HCT116 (cell line): Measurements from ENCODE around the gene GJA10. TPM values are rescaled to one million over a fixed set of nuclear protein-coding genes. Genes with fewer than 3 reads are reported as not detected.
"Not testable (repeated sequence)": the region's sequence is repeated elsewhere in the genome, so short reads cannot be mapped to it uniquely, and the experiment has no call there.

Experiments used
- ATAC-seq: fragments of 200-7000 bp; cut with Tn5 transposase; 2 replicates; pipeline ENCODE4 v1.9.1; 2020; ENCODE audit warnings: mild to moderate bottlenecking, moderate library complexity
- Bru-seq: library from RNA; stranded (reverse); fragments of 400-500 nt; gene quantifications from one replicate; lab custom pipeline; 2021; lab: Mats Ljungman, UMichigan
- BruChase-seq, 2 experiments: library from RNA; stranded (reverse); fragments of 400-500 nt; gene quantifications; one replicate each; lab custom pipeline; 2021; lab: Mats Ljungman, UMichigan
- BruUV-seq: library from RNA; stranded (reverse); fragments of 400-500 nt; replicated peaks from 2 replicates; lab custom pipeline; 2021; lab: Mats Ljungman, UMichigan
- CTCF ChIA-PET: fragments of 300-600 bp; sonication (Branson Sonifier 250); formaldehyde crosslinking; loops from one replicate; lab custom pipeline; 2021; ENCODE audit warnings: antibody characterized with exemption; lab: Charles Lee
- POLR2A ChIA-PET: fragments of 300-600, 350-600 bp; sonication (Branson Sonifier 250); formaldehyde crosslinking; loops from one replicate; lab custom pipeline; 2021; ENCODE audit warnings: antibody characterized with exemption; lab: Charles Lee
- RAD21 ChIA-PET, 2 experiments: fragments of 300-600 bp; sonication (Branson Sonifier 250); formaldehyde crosslinking; loops; one replicate each; lab custom pipeline; 2023; ENCODE audit warnings: low total read pairs in 2 of 2; ENCODE audit not compliant: uncharacterized antibody in 2 of 2, unreplicated experiment in 2 of 2, low non-redundant PET in 1 of 2; lab: Charles Lee
- DNase-seq: peaks from one replicate; pipeline ENCODE4 v3.0.0-alpha.2; 2010; ENCODE audit warnings: low read depth, low spot score
- H2AFZ ChIP-seq: fragments of 200-600 bp; shearing (Covaris generic), sonication (generic); 2 replicates; pipeline ENCODE4 v1.6.1; 2017; ENCODE audit warnings: low read depth, mixed run types, mixed read lengths, antibody characterized with exemption, low read length; ENCODE audit not compliant: poor library complexity, severe bottlenecking
- H3K27ac ChIP-seq: 2 replicates; pipeline ENCODE4 v1.5.1; 2012; ENCODE audit warnings: low read depth, low read length
- H3K27me3 ChIP-seq: fragments of 200-600 bp; sonication (generic); 2 replicates; pipeline ENCODE4 v1.6.1; 2016; ENCODE audit warnings: mixed run types, low read length, mixed read lengths; ENCODE audit not compliant: insufficient read depth
- H3K36me3 ChIP-seq, 2 experiments: fragments of 200-500 bp in 1 of 2; fragments of 200-600 bp in 1 of 2; sonication (Bioruptor generic) in 1 of 2; sonication (generic) in 1 of 2; 2 replicates each; pipeline versions ENCODE4 v1.5.1 to v1.6.1; 2014 to 2016; ENCODE audit warnings: low read length in 2 of 2, inconsistent platforms in 1 of 2, mixed read lengths in 1 of 2, mixed run types in 1 of 2; ENCODE audit not compliant: insufficient read depth in 2 of 2, control insufficient read depth in 1 of 2
- H3K4me1 ChIP-seq, 2 experiments: fragments of 200-600 bp in 1 of 2; sonication (generic) in 1 of 2; 2 replicates each; pipeline versions ENCODE4 v1.5.1 to v1.6.1; 2012 to 2017; ENCODE audit warnings: low read length in 2 of 2, inconsistent platforms in 1 of 2, mild to moderate bottlenecking in 1 of 2, mixed read lengths in 1 of 2, mixed run types in 1 of 2, moderate library complexity in 1 of 2; ENCODE audit not compliant: insufficient read depth in 2 of 2, control insufficient read depth in 1 of 2
- H3K4me2 ChIP-seq: fragments of 200-600 bp; sonication (generic); 2 replicates; pipeline ENCODE4 v1.6.1; 2017; ENCODE audit warnings: mixed run types, low read length, mixed read lengths
- H3K4me3 ChIP-seq, 2 experiments: fragments of 200-600 bp in 1 of 2; sonication (generic) in 1 of 2; replicated peaks in 1 of 2; 2 replicates each; pipeline ENCODE4 v1.5.1; 2011 to 2016; ENCODE audit warnings: low read length in 2 of 2, control low read depth in 1 of 2, low read depth in 1 of 2, mild to moderate bottlenecking in 1 of 2, mixed read lengths in 1 of 2, mixed run types in 1 of 2
- H3K79me2 ChIP-seq: fragments of 200-600 bp; sonication (generic); 2 replicates; pipeline ENCODE4 v1.6.1; 2017; ENCODE audit warnings: mild to moderate bottlenecking, mixed run types, low read length, moderate library complexity, mixed read lengths; ENCODE audit not compliant: insufficient read depth
- H3K9ac ChIP-seq: fragments of 200-600 bp; sonication (generic); 2 replicates; pipeline ENCODE4 v1.6.1; 2016; ENCODE audit warnings: low read length, mixed read lengths
- H3K9me2 ChIP-seq: fragments of 200-600 bp; sonication (generic), shearing (Covaris generic); 2 replicates; pipeline ENCODE4 v1.6.1; 2017; ENCODE audit warnings: mixed run types, mild to moderate bottlenecking, moderate library complexity; ENCODE audit not compliant: insufficient read depth
- H3K9me3 ChIP-seq, 2 experiments: fragments of 200-500 bp in 1 of 2; fragments of 200-600 bp in 1 of 2; sonication (Bioruptor generic) in 1 of 2; sonication (generic) in 1 of 2; 2 replicates each; pipeline ENCODE4 v1.6.1; 2014 to 2017; ENCODE audit warnings: low read length in 2 of 2, mixed read lengths in 2 of 2, inconsistent platforms in 1 of 2, low read depth in 1 of 2, mild to moderate bottlenecking in 1 of 2, mixed run types in 1 of 2, moderate library complexity in 1 of 2; ENCODE audit not compliant: control insufficient read depth in 1 of 2, insufficient read depth in 1 of 2
- H4K20me1 ChIP-seq: fragments of 200-600 bp; sonication (generic), shearing (Covaris generic); 2 replicates; pipeline ENCODE4 v1.6.1; 2017; ENCODE audit warnings: mixed run types, mild to moderate bottlenecking, moderate library complexity; ENCODE audit not compliant: insufficient read depth
- CBX3 ChIP-seq: IDR thresholded peaks from 2 replicates; pipeline ENCODE4 v1.6.1; 2012; ENCODE audit warnings: low read depth
- CEBPB ChIP-seq: IDR thresholded peaks from 2 replicates; pipeline ENCODE4 v1.6.1; 2012; ENCODE audit warnings: low read depth
- CTCF ChIP-seq, 3 experiments: fragments of 200-600 bp in 1 of 3; sonication (generic) in 1 of 3; IDR thresholded peaks in 2 of 3; conservative IDR thresholded peaks in 1 of 3; 2 replicates each; pipeline ENCODE4 v1.5.1; 2012 to 2017; ENCODE audit warnings: low read depth in 2 of 3, low read length in 2 of 3, antibody characterized with exemption in 1 of 3, borderline replicate concordance in 1 of 3, control low read depth in 1 of 3, mild to moderate bottlenecking in 1 of 3, mixed read lengths in 1 of 3, mixed run types in 1 of 3, moderate library complexity in 1 of 3; ENCODE audit not compliant: insufficient read depth in 1 of 3
- ELF1 ChIP-seq: IDR thresholded peaks from 2 replicates; pipeline ENCODE4 v1.6.1; 2012; ENCODE audit warnings: low read depth, borderline replicate concordance
- EZH2 ChIP-seq: fragments of 200-600 bp; sonication (generic); IDR thresholded peaks from 2 replicates; pipeline ENCODE4 v1.6.1; 2017; ENCODE audit warnings: antibody characterized with exemption, mixed run types
- EZH2phosphoT487 ChIP-seq: fragments of 200-600 bp; IDR thresholded peaks from 2 replicates; pipeline ENCODE4 v1.6.1; 2018; ENCODE audit warnings: antibody characterized with exemption, borderline replicate concordance
- JUND ChIP-seq: IDR thresholded peaks from 2 replicates; pipeline ENCODE4 v1.6.1; 2012
- POLR2A ChIP-seq: IDR thresholded peaks from 2 replicates; pipeline ENCODE4 v1.7.0; 2011; ENCODE audit warnings: borderline replicate concordance; ENCODE audit not compliant: insufficient read depth, insufficient read length; ENCODE audit errors: extremely low read depth
- POLR2AphosphoS5 ChIP-seq: IDR thresholded peaks from 2 replicates; pipeline ENCODE4 v1.6.1; 2011; ENCODE audit warnings: mild to moderate bottlenecking, low read depth, low read length, moderate library complexity
- SP1 ChIP-seq: IDR thresholded peaks from 2 replicates; pipeline ENCODE4 v1.6.1; 2012; ENCODE audit warnings: low read depth
- ZFX ChIP-seq: fragments of 450-650 bp; IDR thresholded peaks from 2 replicates; pipeline ENCODE4 v1.6.1; 2017
- ZNF274 ChIP-seq: fragments of 200-500 bp; sonication (Bioruptor generic); IDR thresholded peaks from 2 replicates; pipeline ENCODE4 v1.6.1; 2014; ENCODE audit warnings: mild to moderate bottlenecking, low read depth, low read length, inconsistent platforms
- intact Hi-C: fragments of 100-400 bp; cut with micrococcal nuclease; formaldehyde crosslinking; loops from 2 replicates; pipeline ENCODE4 v1.10.0; 2022
- long read RNA-seq: library from polyadenylated mRNA; unstranded; transcript quantifications from one replicate; pipeline ENCODE4 v2.0.0, GENCODE V29; 2021; ENCODE audit not compliant: unreplicated experiment
- polyA plus RNA-seq: library from polyadenylated mRNA; unstranded; fragments of >200 nt; gene quantifications from 2 replicates; pipeline ENCODE4 v1.2.1, GENCODE V29; 2012; ENCODE audit warnings: missing spikeins
- total RNA-seq: library from RNA; stranded (reverse); gene quantifications from one replicate; pipeline ENCODE4 v1.2.1, GENCODE V29; 2021; ENCODE audit not compliant: unreplicated experiment

The GJA10 gene
- not detected for total RNA-seq
- polyA plus RNA-seq, result not detected in 2 replicates
- Bru-seq, nascent RNA, result not detected
- BruChase-seq, experiment 1, labeled RNA remaining after a 6-hour chase, result percentile 8 among the genes with signal in this experiment
- percentile 3 among the genes with signal in this experiment for BruChase-seq, experiment 2, labeled RNA remaining after a 2-hour chase
- long read RNA-seq, result 0 reads

- POLR2A ChIA-PET, result no interaction called here
- no peaks in the 10 kb centered on the region for H3K36me3 ChIP-seq
- no peaks in the 10 kb centered on the region for H3K9me2 ChIP-seq
- ATAC-seq, result no peak
- RAD21 ChIA-PET, result no interaction called here
- intact Hi-C loops, result no loop called here
- no peak within 1 kb of the TSS for H3K4me2 ChIP-seq
- BruUV-seq, result no TSS peak
- no peak for DNase-seq
- no peak within 1 kb of the TSS for H3K27ac ChIP-seq
- H3K9ac ChIP-seq, result no peak within 1 kb of the TSS
- H3K4me3 ChIP-seq, result no peak within 1 kb of the TSS
- no peak for TF ChIP-seq CTCF (IDR thresholded peaks at IDR 0.05 in 2 of 3, conservative IDR thresholded peaks at IDR 0.05 in 1 of 3; ENCODE audit: borderline replicate concordance in 1 of 3, insufficient read depth in 1 of 3, low read depth in 2 of 3, low read length in 2 of 3)
- TF ChIP-seq POLR2A, result no peak
- TF ChIP-seq POLR2AphosphoS5, result no peak
- no peak for TF ChIP-seq CEBPB
- no peak for TF ChIP-seq EZH2phosphoT487
- no peak for TF ChIP-seq ZFX
- TF ChIP-seq ZNF274, result no peak
- TF ChIP-seq EZH2, result no peak
- TF ChIP-seq SP1, result no peak
- TF ChIP-seq JUND, result no peak
- no peak for TF ChIP-seq ELF1
- no peak for TF ChIP-seq CBX3
- TF ChIP-seq, all 23 proteins: peak for 0
- Histone ChIP-seq H4K20me1 (no peaks in the 10 kb centered on the region), H3K27me3 (peaks cover 7% of the 10 kb centered on the region; the same call in 1 of the 2 replicates), H2AFZ (no peak within 1 kb of the TSS), H3K9me3 (no peaks in the 10 kb centered on the region), H3K4me1 (no peaks in the 10 kb centered on the region), H3K79me2 (no peaks in the 10 kb centered on the region)
- CTCF ChIA-PET, result no interaction called here
These were observed at the start of gene GJA10 for GRCh38 chr6:89894169-89894568. GJA10 (plus strand) TSS chr6:89894469; CDS start chr6:89894469, 0 bp downstream.

- intact Hi-C loops, RAD21 ChIA-PET, ATAC-seq, BruUV-seq, H4K20me1 ChIP-seq, H3K9ac ChIP-seq, H3K9me2 ChIP-seq, DNase-seq, POLR2A ChIA-PET, H3K4me2 ChIP-seq, H3K27ac ChIP-seq, H2AFZ ChIP-seq, H3K27me3 ChIP-seq, CTCF ChIA-PET, H3K4me3 ChIP-seq, H3K4me1 ChIP-seq, H3K9me3 ChIP-seq: not testable (repeated sequence)
- Histone ChIP-seq H3K79me2 (peaks cover 86% of the 10 kb centered on the region), H3K36me3 (peaks cover 6 to 11% of the 10 kb centered on the region in 2 experiments; a peak in 3 of 4 replicates)
These were observed 46.8 kb upstream of the GJA10 start for GRCh38 chr6:89847513-89847912.
